GM23338 (cell line): Measurements from ENCODE around the gene KCNK10. TPM values are rescaled to one million over a fixed set of nuclear protein-coding genes. Genes with fewer than 3 reads are reported as not detected.

Experiments used
- ATAC-seq: fragments of 200-7000 bp; cut with Tn5 transposase; 3 replicates; pipeline ENCODE4 v1.9.1; 2020
- DNase-seq: peaks from one replicate; pipeline ENCODE4 v3.0.0-alpha.2; 2015; ENCODE audit warnings: low spot score
- H2AFZ ChIP-seq: fragments of 200-600 bp; sonication (generic); 2 replicates; pipeline ENCODE4 v1.8.0; 2016; ENCODE audit warnings: antibody characterized with exemption, mild to moderate bottlenecking, moderate library complexity
- H3F3A ChIP-seq: fragments of 200-600 bp; sonication (generic); replicated peaks from 2 replicates; pipeline ENCODE4 v1.8.0; 2017; ENCODE audit warnings: antibody characterized with exemption, mixed run types, low read depth
- H3K27ac ChIP-seq: fragments of 200-600 bp; sonication (generic); 2 replicates; pipeline ENCODE4 v1.6.1; 2016; ENCODE audit warnings: low read depth
- H3K27me3 ChIP-seq: fragments of 200-600 bp; sonication (generic); 2 replicates; pipeline ENCODE4 v1.8.0; 2016; ENCODE audit warnings: mild to moderate bottlenecking, mixed run types, moderate library complexity; ENCODE audit not compliant: insufficient read depth
- H3K36me3 ChIP-seq: fragments of 200-600 bp; sonication (generic); 2 replicates; pipeline ENCODE4 v1.8.0; 2016; ENCODE audit warnings: mild to moderate bottlenecking; ENCODE audit not compliant: insufficient read depth
- H3K4me1 ChIP-seq: fragments of 200-600 bp; sonication (generic); 2 replicates; pipeline ENCODE4 v1.8.0; 2016; ENCODE audit warnings: mild to moderate bottlenecking, moderate library complexity; ENCODE audit not compliant: insufficient read depth
- H3K4me2 ChIP-seq: fragments of 200-600 bp; sonication (generic); 2 replicates; pipeline ENCODE4 v1.7.1; 2017; ENCODE audit warnings: mixed run types
- H3K4me3 ChIP-seq: fragments of 200-600 bp; sonication (generic); 2 replicates; pipeline ENCODE4 v1.6.1; 2016; ENCODE audit warnings: mixed run types
- H3K79me2 ChIP-seq: fragments of 200-600 bp; sonication (generic); replicated peaks from 2 replicates; pipeline ENCODE4 v1.8.0; 2017; ENCODE audit warnings: mild to moderate bottlenecking; ENCODE audit not compliant: insufficient read depth
- H3K9me2 ChIP-seq: fragments of 200-600 bp; sonication (generic); 2 replicates; pipeline ENCODE4 v1.8.0; 2017; ENCODE audit not compliant: insufficient read depth
- H4K20me1 ChIP-seq: fragments of 200-600 bp; sonication (generic); replicated peaks from 2 replicates; pipeline ENCODE4 v1.8.0; 2017; ENCODE audit warnings: mild to moderate bottlenecking; ENCODE audit not compliant: insufficient read depth
- H3K27ac Mint-ChIP-seq: 2 replicates; pipeline ENCODE4 v1.8.0; 2020; ENCODE audit warnings: inconsistent platforms, mild to moderate bottlenecking, moderate library complexity, mixed read lengths
- H3K27me3 Mint-ChIP-seq: 3 replicates; pipeline ENCODE4 v1.8.0; 2022; ENCODE audit warnings: low read depth, mild to moderate bottlenecking, moderate library complexity, mixed read lengths, inconsistent platforms; ENCODE audit not compliant: insufficient read depth, poor library complexity
- H3K36me3 Mint-ChIP-seq: 3 replicates; pipeline ENCODE4 v1.8.0; 2021; ENCODE audit warnings: low read depth, mild to moderate bottlenecking, inconsistent platforms, moderate library complexity, mixed read lengths
- H3K4me1 Mint-ChIP-seq: 3 replicates; pipeline ENCODE4 v1.8.0; 2020; ENCODE audit warnings: mild to moderate bottlenecking, inconsistent platforms, mixed read lengths
- H3K4me3 Mint-ChIP-seq: 3 replicates; pipeline ENCODE4 v1.8.0; 2021; ENCODE audit warnings: moderate library complexity, mild to moderate bottlenecking, inconsistent platforms, mixed read lengths
- H3K9me3 Mint-ChIP-seq: 3 replicates; pipeline ENCODE4 v1.8.0; 2020; ENCODE audit warnings: moderate library complexity, mild to moderate bottlenecking, inconsistent platforms, mixed read lengths
- CTCF ChIP-seq, 2 experiments: fragments of 200-600 bp in 1 of 2; sonication (generic) in 1 of 2; conservative IDR thresholded peaks; 2 replicates each; pipeline versions ENCODE4 v1.5.1 to v1.6.1; 2016 to 2017; ENCODE audit warnings: antibody characterized with exemption in 2 of 2, low read depth in 2 of 2, mild to moderate bottlenecking in 2 of 2, moderate library complexity in 1 of 2
- EZH2 ChIP-seq: fragments of 200-600 bp; sonication (generic); IDR thresholded peaks from one replicate; pipeline ENCODE4 v1.8.0; 2017; ENCODE audit warnings: antibody characterized with exemption, mild to moderate bottlenecking, low read depth; ENCODE audit not compliant: unreplicated experiment
- EZH2phosphoT487 ChIP-seq: fragments of 200-600 bp; sonication (generic); IDR thresholded peaks from one replicate; pipeline ENCODE4 v1.8.1; 2018; ENCODE audit warnings: antibody characterized with exemption; ENCODE audit not compliant: unreplicated experiment
- NANOG ChIP-seq: IDR thresholded peaks from 2 replicates; pipeline ENCODE4 v1.6.1; 2016; ENCODE audit warnings: antibody characterized with exemption, borderline replicate concordance
- REST ChIP-seq: IDR thresholded peaks from one replicate; pipeline ENCODE4 v1.6.1; 2018; ENCODE audit warnings: antibody characterized with exemption; ENCODE audit not compliant: unreplicated experiment
- ZNF114 ChIP-seq: fragments of 250-450 bp; sonication (Bioruptor Pico); IDR thresholded peaks from 2 replicates; pipeline ENCODE4 v1.5.0; 2020; ENCODE audit warnings: mild to moderate bottlenecking, moderate library complexity
- ZNF331 ChIP-seq: fragments of 250-450 bp; sonication (Bioruptor Pico); IDR thresholded peaks from 2 replicates; pipeline ENCODE4 v1.5.0; 2020; ENCODE audit warnings: low read depth, mild to moderate bottlenecking, moderate library complexity
- ZNF462 ChIP-seq: fragments of 250-450 bp; sonication (Bioruptor Pico); IDR thresholded peaks from 2 replicates; pipeline ENCODE4 v1.5.0; 2020; ENCODE audit warnings: mild to moderate bottlenecking, moderate library complexity
- polyA plus RNA-seq: library from polyadenylated mRNA; unstranded; fragments of >200 nt; fragmentation: Nextera tagmentation; extraction: Ambion mirVana; gene quantifications from 2 replicates; pipeline ENCODE4 v1.2.1, GENCODE V29; 2016
- total RNA-seq: library from RNA; depleted of rRNA; stranded (reverse); fragments of >200 nt; shearing (Covaris generic); gene quantifications from 2 replicates; pipeline ENCODE4 v1.2.3, GENCODE V29; 2014

KCNK10 gene
- total and polyA plus RNA-seq, 2 experiments from 2014 or later, result 0.29 to 1.0 TPM

- TF ChIP-seq REST (no peak), ZNF114 (CRISPR knock-in tag) (no peak), EZH2phosphoT487 (no peak), CTCF (conservative IDR thresholded peaks at IDR 0.05; ENCODE audit: low read depth in 2 of 2) (no peak), EZH2 (no peak), NANOG (no peak), ZNF462 (CRISPR knock-in tag) (no peak), ZNF331 (CRISPR knock-in tag) (no peak)
- no peak overlapping the region for H3K4me3 Mint-ChIP-seq
- no peaks in the 10 kb centered on the region for H3K36me3 ChIP-seq
- H4K20me1 ChIP-seq, result no peaks in the 10 kb centered on the region
- H3K27me3 Mint-ChIP-seq, result peaks cover 4% of the 10 kb centered on the region
- no peaks in the 10 kb centered on the region for H3K4me1 ChIP-seq
- H3K36me3 Mint-ChIP-seq, result no peaks in the 10 kb centered on the region
- H3K4me3 ChIP-seq, result no peak overlapping the region
- H3K79me2 ChIP-seq, result no peaks in the 10 kb centered on the region
- peaks cover 6% of the 10 kb centered on the region; the same call in 1 of the 2 replicates for H3K9me2 ChIP-seq
- no peak overlapping the region for H2AFZ ChIP-seq
- no peak for ATAC-seq
- H3K27ac ChIP-seq, result no peak overlapping the region
- peaks cover 7% of the 10 kb centered on the region for H3K4me1 Mint-ChIP-seq
- H3K27me3 ChIP-seq, result no peaks in the 10 kb centered on the region
- no peak overlapping the region for H3K4me2 ChIP-seq
- DNase-seq, result no peak
- H3F3A ChIP-seq, result no peaks in the 10 kb centered on the region
- H3K9me3 Mint-ChIP-seq, result no peaks in the 10 kb centered on the region
- H3K27ac Mint-ChIP-seq, result no peak overlapping the region; the same call in 1 of the 2 replicates
These were observed 73.8 kb downstream of the KCNK10 start for GRCh38 chr14:88249266-88249665.
